DND-41 (cell line): ENCODE measurements around the gene BAHCC1.

ENCODE experiments used
- EZH2 ChIP-seq: IDR thresholded peaks from 3 replicates; pipeline ENCODE4 v1.6.1; 2012; ENCODE audit warnings: borderline replicate concordance, low read depth, mild to moderate bottlenecking, moderate library complexity, low read length, inconsistent platforms; ENCODE audit not compliant: severe bottlenecking
- TF ChIP-seq, protein P1 (sequence below): IDR thresholded peaks from 2 replicates; pipeline ENCODE4 v1.5.1; 2012; ENCODE audit warnings: borderline replicate concordance, low read length, moderate library complexity, mild to moderate bottlenecking; ENCODE audit not compliant: poor library complexity, severe bottlenecking; ENCODE audit errors: extremely low read depth

DNA sequence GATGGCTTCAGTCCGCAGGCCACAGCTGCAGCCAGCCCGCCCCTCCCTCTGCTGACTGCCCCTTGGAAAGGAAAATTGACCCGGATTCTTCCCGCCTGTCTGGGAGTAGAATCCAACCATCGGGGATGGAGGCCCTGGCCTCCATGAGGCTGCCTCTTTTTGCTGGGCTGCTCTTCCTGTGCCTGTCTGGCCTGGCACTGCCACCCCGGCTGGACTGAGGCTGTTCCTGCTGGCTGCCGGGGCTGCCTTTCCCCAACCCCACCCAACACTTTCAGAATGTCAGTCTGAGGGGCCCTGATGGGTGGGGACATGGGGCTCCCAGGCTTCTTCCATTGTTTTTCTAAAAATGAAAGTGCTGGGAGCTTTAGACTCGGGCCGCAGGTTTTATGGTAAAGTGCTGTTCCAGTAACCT is 7.3 kb downstream of the BAHCC1 start:
- TF ChIP-seq, protein P1, sequence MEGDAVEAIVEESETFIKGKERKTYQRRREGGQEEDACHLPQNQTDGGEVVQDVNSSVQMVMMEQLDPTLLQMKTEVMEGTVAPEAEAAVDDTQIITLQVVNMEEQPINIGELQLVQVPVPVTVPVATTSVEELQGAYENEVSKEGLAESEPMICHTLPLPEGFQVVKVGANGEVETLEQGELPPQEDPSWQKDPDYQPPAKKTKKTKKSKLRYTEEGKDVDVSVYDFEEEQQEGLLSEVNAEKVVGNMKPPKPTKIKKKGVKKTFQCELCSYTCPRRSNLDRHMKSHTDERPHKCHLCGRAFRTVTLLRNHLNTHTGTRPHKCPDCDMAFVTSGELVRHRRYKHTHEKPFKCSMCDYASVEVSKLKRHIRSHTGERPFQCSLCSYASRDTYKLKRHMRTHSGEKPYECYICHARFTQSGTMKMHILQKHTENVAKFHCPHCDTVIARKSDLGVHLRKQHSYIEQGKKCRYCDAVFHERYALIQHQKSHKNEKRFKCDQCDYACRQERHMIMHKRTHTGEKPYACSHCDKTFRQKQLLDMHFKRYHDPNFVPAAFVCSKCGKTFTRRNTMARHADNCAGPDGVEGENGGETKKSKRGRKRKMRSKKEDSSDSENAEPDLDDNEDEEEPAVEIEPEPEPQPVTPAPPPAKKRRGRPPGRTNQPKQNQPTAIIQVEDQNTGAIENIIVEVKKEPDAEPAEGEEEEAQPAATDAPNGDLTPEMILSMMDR = no peak
- no peak for TF ChIP-seq EZH2
